ENCODE measurements around the gene SUFU.
A peak's percentile ranks its signal among the peaks of the same experiment; 100 is the strongest.

SUFU gene

DNA sequence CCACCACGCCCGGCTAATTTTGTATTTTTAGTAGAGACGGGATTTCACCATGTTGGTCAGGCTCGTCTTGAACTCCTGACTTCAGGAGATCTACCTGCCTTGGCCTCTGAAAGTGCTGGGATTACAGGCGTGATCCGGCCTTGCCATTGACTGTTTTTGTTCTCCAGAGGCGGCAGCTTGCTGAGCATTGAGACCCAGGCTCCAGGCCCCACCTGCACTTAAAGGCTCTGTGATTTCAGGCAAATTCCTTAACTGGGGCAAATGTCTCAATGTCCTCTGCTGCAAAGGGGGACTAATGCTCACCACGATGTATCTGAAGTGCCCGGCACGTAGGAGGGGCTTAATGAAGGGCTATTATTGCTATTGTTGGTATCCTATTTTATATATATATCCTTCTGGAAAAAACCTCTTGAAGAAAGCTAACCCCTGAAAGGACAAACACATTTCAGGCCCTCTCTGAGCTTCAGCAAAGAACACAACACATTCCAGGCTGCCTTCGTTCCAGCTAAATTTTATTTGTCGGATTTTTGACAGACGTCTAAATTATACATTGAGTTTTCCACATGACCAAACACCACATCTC, 169.6 kb downstream of the SUFU start:
- H3K9ac ChIP-seq, result no peak overlapping the region
- no peak overlapping the region for H3K27ac ChIP-seq
- H3K36me3 ChIP-seq (ENCODE audit: insufficient read depth), result no peaks in the 10 kb centered on the region
- no peaks in the 10 kb centered on the region for H4K20me1 ChIP-seq (ENCODE audit: insufficient read depth)
- H3K4me2 ChIP-seq, result no peak overlapping the region
- peaks cover 49% of the 10 kb centered on the region for H3K4me1 ChIP-seq (ENCODE audit: low read depth, poor library complexity, severe bottlenecking)
- no peaks in the 10 kb centered on the region for H3K27me3 ChIP-seq (ENCODE audit: insufficient read depth, low read depth)
- TF ChIP-seq, protein P1, sequence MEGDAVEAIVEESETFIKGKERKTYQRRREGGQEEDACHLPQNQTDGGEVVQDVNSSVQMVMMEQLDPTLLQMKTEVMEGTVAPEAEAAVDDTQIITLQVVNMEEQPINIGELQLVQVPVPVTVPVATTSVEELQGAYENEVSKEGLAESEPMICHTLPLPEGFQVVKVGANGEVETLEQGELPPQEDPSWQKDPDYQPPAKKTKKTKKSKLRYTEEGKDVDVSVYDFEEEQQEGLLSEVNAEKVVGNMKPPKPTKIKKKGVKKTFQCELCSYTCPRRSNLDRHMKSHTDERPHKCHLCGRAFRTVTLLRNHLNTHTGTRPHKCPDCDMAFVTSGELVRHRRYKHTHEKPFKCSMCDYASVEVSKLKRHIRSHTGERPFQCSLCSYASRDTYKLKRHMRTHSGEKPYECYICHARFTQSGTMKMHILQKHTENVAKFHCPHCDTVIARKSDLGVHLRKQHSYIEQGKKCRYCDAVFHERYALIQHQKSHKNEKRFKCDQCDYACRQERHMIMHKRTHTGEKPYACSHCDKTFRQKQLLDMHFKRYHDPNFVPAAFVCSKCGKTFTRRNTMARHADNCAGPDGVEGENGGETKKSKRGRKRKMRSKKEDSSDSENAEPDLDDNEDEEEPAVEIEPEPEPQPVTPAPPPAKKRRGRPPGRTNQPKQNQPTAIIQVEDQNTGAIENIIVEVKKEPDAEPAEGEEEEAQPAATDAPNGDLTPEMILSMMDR (conservative IDR thresholded peaks at IDR 0.05; ENCODE audit: low read depth, low read length), result no peak
- H3K79me2 ChIP-seq (ENCODE audit: insufficient read depth, low read depth), result no peaks in the 10 kb centered on the region
- H2AFZ ChIP-seq (ENCODE audit: low read depth), result no peak overlapping the region
- no peak overlapping the region for H3K4me3 ChIP-seq (IDR thresholded peaks at IDR 0.05; ENCODE audit: insufficient read depth, low read depth, low read length)

DNA sequence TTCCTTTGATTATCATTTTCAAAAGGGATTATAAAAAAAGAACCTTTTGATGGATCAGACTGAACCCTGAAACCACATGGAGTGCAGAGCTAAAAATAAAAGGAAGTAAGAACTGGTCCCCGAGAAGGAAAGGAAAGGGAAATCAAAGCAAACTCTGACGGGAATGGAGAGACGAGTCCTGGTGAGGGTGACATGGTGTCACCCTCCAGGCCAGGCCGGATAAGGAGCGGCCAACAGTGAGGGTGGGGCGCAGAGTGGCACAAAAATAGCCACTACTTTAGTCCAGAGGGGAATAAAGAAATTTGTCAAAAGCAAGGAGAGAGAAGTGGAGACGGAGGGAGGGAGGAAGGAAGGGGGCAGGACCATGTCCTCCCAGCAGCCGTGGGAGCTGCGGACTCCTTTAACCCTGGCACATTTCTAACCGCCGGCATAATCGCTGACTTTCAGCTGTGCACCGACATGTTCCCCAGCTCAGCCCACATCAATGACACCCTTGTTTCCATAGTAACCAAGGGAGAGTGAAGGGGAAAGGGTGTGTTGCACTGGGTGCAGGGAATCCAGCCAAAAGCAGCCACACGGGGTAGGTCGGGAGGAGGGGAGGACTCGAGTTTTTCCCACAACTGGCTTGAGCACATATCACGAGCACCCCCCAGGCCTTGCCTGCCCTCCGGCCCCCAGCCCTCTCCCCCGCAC, 170.2 kb downstream of the SUFU start:
- H3K9ac ChIP-seq, result no peak overlapping the region
- H3K27me3 ChIP-seq (ENCODE audit: insufficient read depth, low read depth), result no peaks in the 10 kb centered on the region
- peaks cover 55% of the 10 kb centered on the region for H3K4me1 ChIP-seq (ENCODE audit: low read depth, poor library complexity, severe bottlenecking)
- no peak overlapping the region; the same call in 1 of the 2 replicates for H3K4me2 ChIP-seq
- H2AFZ ChIP-seq (ENCODE audit: low read depth), result no peak overlapping the region
- H3K79me2 ChIP-seq (ENCODE audit: insufficient read depth, low read depth), result no peaks in the 10 kb centered on the region
- H3K4me3 ChIP-seq (IDR thresholded peaks at IDR 0.05; ENCODE audit: insufficient read depth, low read depth, low read length), result no peak overlapping the region
- H4K20me1 ChIP-seq (ENCODE audit: insufficient read depth), result no peaks in the 10 kb centered on the region
- H3K36me3 ChIP-seq (ENCODE audit: insufficient read depth), result no peaks in the 10 kb centered on the region
- no peak overlapping the region for H3K27ac ChIP-seq
- TF ChIP-seq, protein P1 (conservative IDR thresholded peaks at IDR 0.05; ENCODE audit: low read depth, low read length), result no peak

DNA sequence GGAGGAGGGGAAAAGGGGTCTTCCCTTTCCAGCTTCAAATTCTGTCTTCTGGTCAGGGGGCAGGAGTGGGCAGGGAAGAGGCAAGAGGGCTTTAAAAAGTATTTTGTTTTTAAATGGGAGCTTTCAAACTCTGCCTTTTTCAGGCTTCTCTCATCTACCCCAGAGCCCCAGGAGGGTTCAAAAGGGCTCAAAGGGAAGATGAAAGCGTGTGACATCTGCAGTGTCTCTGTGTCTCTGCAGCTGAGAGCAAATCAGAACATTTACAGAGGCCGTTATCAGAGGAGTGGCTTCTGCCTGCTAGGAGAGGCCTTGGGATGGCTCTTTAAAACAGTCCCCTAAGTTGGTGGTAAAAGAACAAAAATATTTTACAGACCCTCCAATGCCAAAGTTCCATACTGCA, 170.8 kb downstream of the SUFU start:
- no peak overlapping the region for H3K4me3 ChIP-seq (IDR thresholded peaks at IDR 0.05; ENCODE audit: insufficient read depth, low read depth, low read length)
- TF ChIP-seq, protein P1 (conservative IDR thresholded peaks at IDR 0.05; ENCODE audit: low read depth, low read length), result no peak

DNA sequence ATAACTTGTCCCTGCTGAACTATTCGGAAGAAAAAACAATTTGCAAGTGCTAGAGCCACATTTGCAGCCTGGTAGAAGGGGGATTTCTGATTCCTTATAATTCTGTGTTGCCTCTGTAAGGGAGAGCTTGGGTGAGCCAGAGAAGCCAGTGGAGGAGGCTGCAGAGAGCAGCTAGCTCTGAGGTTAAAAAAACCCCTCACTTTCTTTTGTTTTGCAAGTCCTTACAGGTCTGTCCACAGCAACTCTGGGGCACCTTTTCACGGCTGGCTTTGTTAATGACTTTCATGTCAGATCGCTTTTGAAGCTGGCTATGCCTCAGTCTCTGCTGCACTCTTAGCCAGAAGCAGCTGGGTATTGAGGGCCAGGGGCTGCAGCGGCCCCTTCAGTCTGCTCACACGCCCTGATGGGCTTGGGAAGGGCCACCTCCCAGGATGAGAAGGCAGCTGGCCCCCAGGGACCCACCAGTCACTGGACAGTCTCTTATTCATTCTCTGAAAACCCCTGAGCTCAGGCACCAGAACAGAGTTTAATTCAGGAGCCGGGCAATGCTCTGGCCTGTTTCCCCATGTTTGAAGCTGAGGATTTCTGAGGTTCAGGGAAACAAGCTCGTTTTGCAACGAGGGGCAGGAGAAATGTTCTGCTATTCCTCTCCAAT, 171.4 kb downstream of the SUFU start:
- TF ChIP-seq, protein P1 (conservative IDR thresholded peaks at IDR 0.05; ENCODE audit: low read depth, low read length), result no peak
- no peak overlapping the region for H3K4me3 ChIP-seq (IDR thresholded peaks at IDR 0.05; ENCODE audit: insufficient read depth, low read depth, low read length)
- no peaks in the 10 kb centered on the region for H3K79me2 ChIP-seq (ENCODE audit: insufficient read depth, low read depth)
- H4K20me1 ChIP-seq (ENCODE audit: insufficient read depth), result no peaks in the 10 kb centered on the region
- H3K9ac ChIP-seq, result 0 out of 2 replicates have a peak overlapping the region, but pooled peaks have one; percentile 11
- no peaks in the 10 kb centered on the region for H3K36me3 ChIP-seq (ENCODE audit: insufficient read depth)
- no peaks in the 10 kb centered on the region for H3K27me3 ChIP-seq (ENCODE audit: insufficient read depth, low read depth)
- peak overlapping the region; percentile 26; the same call in 1 of the 2 replicates for H3K4me2 ChIP-seq
- no peak overlapping the region for H2AFZ ChIP-seq (ENCODE audit: low read depth)
- H3K27ac ChIP-seq, result no peak overlapping the region
- H3K4me1 ChIP-seq (ENCODE audit: low read depth, poor library complexity, severe bottlenecking), result peaks cover 56% of the 10 kb centered on the region

More for the DNA sequence above, 170.8 kb downstream of the SUFU start:
- Histone ChIP-seq H3K27ac (no peak overlapping the region), H3K4me2 (peak overlapping the region; percentile 26; the same call in 1 of the 2 replicates), H4K20me1 (ENCODE audit: insufficient read depth) (no peaks in the 10 kb centered on the region), H3K4me1 (ENCODE audit: low read depth, poor library complexity, severe bottlenecking) (peaks cover 60% of the 10 kb centered on the region), H2AFZ (ENCODE audit: low read depth) (no peak overlapping the region), H3K27me3 (ENCODE audit: insufficient read depth, low read depth) (no peaks in the 10 kb centered on the region), H3K79me2 (ENCODE audit: insufficient read depth, low read depth) (no peaks in the 10 kb centered on the region), H3K9ac (no peak overlapping the region), H3K36me3 (ENCODE audit: insufficient read depth) (no peaks in the 10 kb centered on the region)
